Smooth muscle cell (in vitro differentiated cells): ENCODE results near the gene CYBA. TPM values are rescaled to one million over a fixed set of nuclear protein-coding genes. Genes with fewer than 3 reads are reported as not detected.

ENCODE experiments used
- DNase-seq: peaks from one replicate; lab custom pipeline; 2025; ENCODE audit not compliant: unreplicated experiment; lab: John Stamatoyannopoulos, UW
- H2AFZ ChIP-seq: fragments of 200-600 bp; sonication (generic); 2 replicates; pipeline ENCODE4 v1.6.0; 2016; ENCODE audit warnings: antibody characterized with exemption, low read depth, mild to moderate bottlenecking
- H3F3A ChIP-seq: fragments of 200-600 bp; sonication (generic); 2 replicates; pipeline ENCODE4 v1.6.0; 2017; ENCODE audit warnings: antibody characterized with exemption, low read depth
- H3K27ac ChIP-seq: fragments of 200-600 bp; sonication (generic); 2 replicates; pipeline ENCODE4 v1.5.1; 2016; ENCODE audit warnings: low read depth, mild to moderate bottlenecking
- H3K27me3 ChIP-seq: fragments of 200-600 bp; sonication (generic); 2 replicates; pipeline ENCODE4 v1.6.1; 2016; ENCODE audit warnings: low read depth, mild to moderate bottlenecking
- H3K36me3 ChIP-seq: fragments of 200-600 bp; sonication (generic); 2 replicates; pipeline ENCODE4 v1.5.1; 2016; ENCODE audit warnings: low read depth
- H3K4me1 ChIP-seq: fragments of 200-600 bp; sonication (generic); 2 replicates; pipeline ENCODE4 v1.5.1; 2016; ENCODE audit warnings: low read depth
- H3K4me2 ChIP-seq: fragments of 200-600 bp; sonication (generic); 2 replicates; pipeline ENCODE4 v1.6.0; 2016; ENCODE audit warnings: mild to moderate bottlenecking
- H3K4me3 ChIP-seq: fragments of 200-600 bp; sonication (generic); 2 replicates; pipeline ENCODE4 v1.5.1; 2016; ENCODE audit warnings: mild to moderate bottlenecking
- H3K79me2 ChIP-seq: fragments of 200-600 bp; sonication (generic); 2 replicates; pipeline ENCODE4 v1.6.0; 2016; ENCODE audit warnings: low read depth, mild to moderate bottlenecking
- H3K9ac ChIP-seq: fragments of 200-600 bp; sonication (generic); 2 replicates; pipeline ENCODE4 v1.6.0; 2016; ENCODE audit warnings: low read depth
- H3K9me3 ChIP-seq: fragments of 200-600 bp; sonication (generic); replicated peaks from 2 replicates; pipeline ENCODE4 v1.5.1; 2016; ENCODE audit warnings: low read depth
- H4K20me1 ChIP-seq: fragments of 200-600 bp; sonication (generic); 2 replicates; pipeline ENCODE4 v1.6.0; 2016; ENCODE audit warnings: low read depth
- CTCF ChIP-seq: fragments of 200-600 bp; sonication (generic); IDR thresholded peaks from 2 replicates; pipeline ENCODE4 v1.5.1; 2017; ENCODE audit warnings: borderline replicate concordance, mild to moderate bottlenecking, antibody characterized with exemption; ENCODE audit not compliant: insufficient read depth, poor library complexity, severe bottlenecking
- WGBS: methylation state at CpG from one replicate; pipeline ENCODE4 v1.1.7; 2016; ENCODE audit warnings: low lambda C conversion rate; 5-methylcytosine and 5-hydroxymethylcytosine counted together
- polyA plus RNA-seq: library from polyadenylated mRNA; unstranded; fragments of >200 nt; fragmentation: Nextera tagmentation; extraction: Ambion mirVana; gene quantifications from 2 replicates; pipeline ENCODE4 v1.2.1, GENCODE V29; 2016
- total RNA-seq: library from RNA; depleted of rRNA; stranded (reverse); fragments of >200 nt; gene quantifications from 2 replicates; pipeline ENCODE4 v1.2.3, GENCODE V29; 2014

The CYBA gene
- total and polyA plus RNA-seq, 2 experiments from 2014 or later = 181 to 388 TPM

- no peak for TF ChIP-seq CTCF
- no peaks in the 10 kb centered on the region for H3K36me3 ChIP-seq
- peaks cover 9% of the 10 kb centered on the region for H3K4me1 ChIP-seq
- H3F3A ChIP-seq = no peaks in the 10 kb centered on the region
- H4K20me1 ChIP-seq = no peaks in the 10 kb centered on the region
- WGBS = 82% methylated on average over 29 of the region's 31 CpGs
- no peaks in the 10 kb centered on the region for H3K79me2 ChIP-seq
- no peaks in the 10 kb centered on the region for H3K9me3 ChIP-seq
- no peak overlapping the region for H3K4me3 ChIP-seq
- DNase-seq = no peak
- H3K27me3 ChIP-seq = peaks cover 26% of the 10 kb centered on the region
- H3K27ac ChIP-seq = no peak overlapping the region
- H3K4me2 ChIP-seq = no peak overlapping the region
- H3K9ac ChIP-seq = no peak overlapping the region
- H2AFZ ChIP-seq = no peak overlapping the region
Observed at GRCh38 chr16:88681084-88681680, 30.3 kb upstream of the CYBA start.

DNA sequence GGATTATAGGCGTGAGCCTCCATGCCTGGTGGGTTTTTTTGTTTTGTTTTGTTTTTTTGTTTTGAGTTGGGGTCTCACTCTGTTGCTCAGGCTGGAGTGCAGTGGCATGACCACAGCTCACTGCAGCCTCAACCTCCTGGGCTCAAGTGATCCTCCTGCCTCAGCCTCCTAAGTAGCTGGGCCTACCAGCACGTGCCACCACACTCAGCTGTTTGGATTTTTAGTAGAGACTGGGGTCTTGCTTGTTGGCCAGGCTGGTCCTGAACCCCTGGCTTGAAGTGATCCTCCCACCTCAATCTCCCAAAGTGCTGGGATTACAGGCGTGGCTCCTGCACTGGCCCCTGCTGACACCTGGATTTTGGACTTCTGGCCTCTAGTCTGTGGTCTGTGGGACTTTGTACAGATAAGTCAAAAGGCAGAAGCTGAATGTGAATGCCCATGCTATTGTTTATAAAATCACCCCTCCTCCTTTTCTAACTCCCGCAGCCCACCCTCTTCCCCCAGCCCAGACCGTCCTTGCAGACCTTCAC lies 29.8 kb upstream of the CYBA start:
- TF ChIP-seq CTCF = no peak

GRCh38 chr16:88678224-88678979 lies 27.5 kb upstream of the CYBA start:
- Histone ChIP-seq H3K9me3 (no peaks in the 10 kb centered on the region), H3F3A (no peaks in the 10 kb centered on the region), H3K36me3 (no peaks in the 10 kb centered on the region), H3K9ac (no peak overlapping the region), H3K4me1 (no peaks in the 10 kb centered on the region), H3K27me3 (no peaks in the 10 kb centered on the region), H4K20me1 (no peaks in the 10 kb centered on the region), H3K4me2 (no peak overlapping the region), H3K79me2 (no peaks in the 10 kb centered on the region), H3K4me3 (no peak overlapping the region), H2AFZ (no peak overlapping the region), H3K27ac (no peak overlapping the region)
- TF ChIP-seq CTCF = no peak
- WGBS = 87% methylated on average over 30 of the region's 32 CpGs
- no peak for DNase-seq

More for the DNA sequence above, 29.8 kb upstream of the CYBA start:
- DNase-seq = no peak
- Histone ChIP-seq H4K20me1 (no peaks in the 10 kb centered on the region), H3K79me2 (no peaks in the 10 kb centered on the region), H3K27me3 (peaks cover 20% of the 10 kb centered on the region), H2AFZ (no peak overlapping the region), H3K4me2 (no peak overlapping the region), H3F3A (no peaks in the 10 kb centered on the region), H3K4me1 (peaks cover 4% of the 10 kb centered on the region), H3K4me3 (no peak overlapping the region), H3K36me3 (no peaks in the 10 kb centered on the region), H3K9ac (no peak overlapping the region), H3K27ac (no peak overlapping the region), H3K9me3 (no peaks in the 10 kb centered on the region)
- 90% methylated on average over 5 of the region's 5 CpGs for WGBS
